Left renal pelvis (tissue), 4 donors: Measurements from ENCODE around the gene BIRC6. TPM values are rescaled to one million over a fixed set of nuclear protein-coding genes. Genes with fewer than 3 reads are reported as not detected.
A peak's percentile ranks its signal among the peaks of the same experiment; 100 is the strongest.
"Not testable (repeated sequence)": the region's sequence is repeated elsewhere in the genome, so short reads cannot be mapped to it uniquely, and the experiment has no call there.

Experiments used
- DNase-seq, 4 donors: peaks; one replicate each; pipeline ENCODE4 v3.0.0-alpha.2; 2013; ENCODE audit warnings: low read depth in 4 of 4, low spot score in 3 of 4
- polyA plus RNA-seq, 4 donors: library from polyadenylated mRNA; unstranded; fragments of 120-200 nt; gene quantifications; one replicate each; pipeline ENCODE4 v1.2.1, GENCODE V29; 2013; ENCODE audit not compliant: insufficient read length in 4 of 4

The BIRC6 gene, protein sequence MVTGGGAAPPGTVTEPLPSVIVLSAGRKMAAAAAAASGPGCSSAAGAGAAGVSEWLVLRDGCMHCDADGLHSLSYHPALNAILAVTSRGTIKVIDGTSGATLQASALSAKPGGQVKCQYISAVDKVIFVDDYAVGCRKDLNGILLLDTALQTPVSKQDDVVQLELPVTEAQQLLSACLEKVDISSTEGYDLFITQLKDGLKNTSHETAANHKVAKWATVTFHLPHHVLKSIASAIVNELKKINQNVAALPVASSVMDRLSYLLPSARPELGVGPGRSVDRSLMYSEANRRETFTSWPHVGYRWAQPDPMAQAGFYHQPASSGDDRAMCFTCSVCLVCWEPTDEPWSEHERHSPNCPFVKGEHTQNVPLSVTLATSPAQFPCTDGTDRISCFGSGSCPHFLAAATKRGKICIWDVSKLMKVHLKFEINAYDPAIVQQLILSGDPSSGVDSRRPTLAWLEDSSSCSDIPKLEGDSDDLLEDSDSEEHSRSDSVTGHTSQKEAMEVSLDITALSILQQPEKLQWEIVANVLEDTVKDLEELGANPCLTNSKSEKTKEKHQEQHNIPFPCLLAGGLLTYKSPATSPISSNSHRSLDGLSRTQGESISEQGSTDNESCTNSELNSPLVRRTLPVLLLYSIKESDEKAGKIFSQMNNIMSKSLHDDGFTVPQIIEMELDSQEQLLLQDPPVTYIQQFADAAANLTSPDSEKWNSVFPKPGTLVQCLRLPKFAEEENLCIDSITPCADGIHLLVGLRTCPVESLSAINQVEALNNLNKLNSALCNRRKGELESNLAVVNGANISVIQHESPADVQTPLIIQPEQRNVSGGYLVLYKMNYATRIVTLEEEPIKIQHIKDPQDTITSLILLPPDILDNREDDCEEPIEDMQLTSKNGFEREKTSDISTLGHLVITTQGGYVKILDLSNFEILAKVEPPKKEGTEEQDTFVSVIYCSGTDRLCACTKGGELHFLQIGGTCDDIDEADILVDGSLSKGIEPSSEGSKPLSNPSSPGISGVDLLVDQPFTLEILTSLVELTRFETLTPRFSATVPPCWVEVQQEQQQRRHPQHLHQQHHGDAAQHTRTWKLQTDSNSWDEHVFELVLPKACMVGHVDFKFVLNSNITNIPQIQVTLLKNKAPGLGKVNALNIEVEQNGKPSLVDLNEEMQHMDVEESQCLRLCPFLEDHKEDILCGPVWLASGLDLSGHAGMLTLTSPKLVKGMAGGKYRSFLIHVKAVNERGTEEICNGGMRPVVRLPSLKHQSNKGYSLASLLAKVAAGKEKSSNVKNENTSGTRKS (N-terminal part only)
- polyA plus RNA-seq = 10 to 100 TPM; 58.5 to 78.3 (median 76.6) TPM

DNA sequence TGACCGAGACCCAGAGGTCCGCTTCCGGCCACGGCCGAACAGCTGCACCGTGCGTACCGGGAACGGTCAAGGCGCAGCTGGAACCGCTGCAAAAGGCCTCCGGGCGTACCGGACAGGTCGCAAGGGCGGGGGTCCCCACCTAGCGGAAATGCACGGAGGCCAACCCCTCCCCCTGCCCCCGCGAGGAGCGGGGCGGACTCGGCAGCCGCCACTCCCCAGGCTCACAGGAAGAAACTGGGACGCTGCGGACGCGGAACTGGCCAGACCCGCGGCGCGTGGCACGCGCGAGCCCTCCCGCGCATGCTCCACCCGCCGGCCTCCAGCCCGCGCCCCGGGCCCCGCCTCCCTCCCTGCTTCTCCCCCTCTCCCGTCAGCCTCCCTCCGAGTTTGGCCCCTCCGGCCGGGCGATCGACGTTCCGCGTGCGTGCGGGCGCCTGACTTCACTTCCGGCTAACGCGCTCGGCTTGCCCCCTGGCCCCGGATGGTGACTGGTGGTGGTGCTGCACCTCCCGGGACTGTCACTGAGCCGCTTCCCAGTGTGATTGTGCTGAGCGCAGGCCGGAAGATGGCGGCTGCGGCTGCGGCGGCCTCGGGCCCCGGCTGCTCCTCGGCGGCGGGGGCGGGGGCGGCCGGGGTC is at the start of gene BIRC6:
Gene BIRC6 (plus strand): TSS at position 343 of the 637 bp plus-strand sequence. CDS start 139 bp downstream, at position 482.
- peak; percentile 83 to 92 (median 91) for DNase-seq

DNA sequence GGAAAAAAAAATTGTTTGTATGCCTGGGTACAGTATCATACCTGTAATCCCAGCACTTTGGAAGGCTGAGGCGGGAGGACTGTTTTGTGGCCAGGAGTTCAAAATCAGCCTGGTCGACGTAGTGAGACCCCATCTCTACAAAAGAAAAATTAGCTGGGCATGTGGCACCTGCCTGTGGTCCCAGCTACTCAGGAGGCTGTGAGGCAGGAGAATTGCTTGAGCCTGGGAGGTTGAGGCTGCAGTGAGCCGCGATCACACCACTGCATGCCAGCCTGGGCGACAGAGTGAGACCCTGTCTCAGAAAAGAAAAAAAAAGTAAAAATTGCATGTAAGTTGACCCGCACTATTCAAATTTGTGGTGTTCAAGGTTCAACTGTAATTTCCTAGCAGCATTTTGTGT is 46.2 kb upstream of the BIRC6 start:
- DNase-seq = no peak

DNA sequence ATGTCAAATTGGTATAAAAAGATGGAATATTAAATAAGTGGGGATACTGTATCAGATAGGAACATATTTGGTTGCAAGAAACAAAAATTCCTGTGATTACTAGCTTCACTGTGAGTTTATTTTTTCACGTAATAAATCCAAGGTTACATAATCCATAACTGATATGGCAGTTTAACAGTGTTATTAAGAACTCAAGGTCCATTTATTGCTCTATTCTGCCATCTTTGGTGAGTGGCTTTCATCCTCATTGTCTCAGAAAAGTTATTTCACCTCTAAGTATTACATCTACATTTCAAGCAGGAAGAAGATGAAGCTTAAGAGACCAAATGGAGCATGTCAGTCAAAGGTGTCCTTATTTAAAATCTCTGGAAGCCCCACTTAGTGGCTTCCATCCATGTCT is 41.9 kb upstream of the BIRC6 start:
- no peak for DNase-seq

DNA sequence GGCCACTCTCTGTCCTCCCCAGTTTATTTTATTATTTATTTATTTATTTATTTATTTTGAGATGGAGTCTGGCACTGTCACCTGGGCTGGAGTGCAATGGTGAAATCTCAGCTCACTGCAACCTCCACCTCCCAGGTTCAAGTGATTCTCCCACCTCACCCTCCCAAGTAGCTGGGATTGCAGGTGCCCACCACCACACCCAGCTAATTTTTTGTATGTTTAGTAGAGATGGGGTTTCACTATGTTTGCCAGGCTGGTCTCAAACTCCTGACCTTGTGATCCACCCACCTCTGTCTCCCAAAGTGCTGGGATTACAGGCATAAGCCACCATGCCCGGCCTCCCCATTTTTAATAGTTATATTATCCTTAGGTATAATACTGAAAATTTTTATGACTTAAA is 28.1 kb upstream of the BIRC6 start:
- not testable (repeated sequence) for DNase-seq

DNA sequence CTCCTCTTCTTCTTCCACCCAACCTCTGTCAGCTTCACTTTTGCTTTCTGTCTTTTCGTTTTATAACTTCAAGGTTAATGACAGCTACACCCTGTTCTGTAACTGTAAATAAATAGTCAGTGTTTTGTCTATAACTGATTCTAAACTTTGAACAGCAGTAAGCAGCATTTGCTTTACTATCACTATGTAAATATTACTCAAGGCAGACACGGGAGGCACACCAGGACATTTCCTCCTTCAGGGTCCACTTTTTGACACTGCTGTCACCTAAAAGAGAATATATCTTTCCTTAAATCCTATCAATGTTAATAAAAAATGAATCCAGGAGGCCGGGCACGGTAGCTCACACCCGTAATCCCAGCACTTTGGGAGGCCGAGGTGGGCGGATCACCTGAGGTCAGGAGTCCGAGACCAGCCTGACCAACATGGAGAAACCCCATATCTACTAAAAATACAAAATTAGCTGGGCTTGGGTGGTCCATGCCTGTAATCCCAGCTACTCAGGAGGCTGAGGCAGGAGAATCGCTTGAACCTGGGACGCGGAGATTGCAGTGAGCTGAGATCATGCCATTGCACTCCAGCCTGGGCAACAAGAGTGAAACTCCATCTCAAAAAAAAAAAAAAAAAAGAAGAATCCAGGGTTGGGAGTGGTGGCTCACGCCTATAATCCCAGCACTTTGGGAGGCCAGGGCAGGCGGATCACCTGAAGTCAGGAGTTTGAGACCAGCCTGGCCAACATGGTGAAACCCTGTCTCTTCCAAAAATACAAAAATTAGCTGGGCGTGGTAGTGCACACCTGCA is 27.4 kb upstream of the BIRC6 start:
- not testable (repeated sequence) for DNase-seq

DNA sequence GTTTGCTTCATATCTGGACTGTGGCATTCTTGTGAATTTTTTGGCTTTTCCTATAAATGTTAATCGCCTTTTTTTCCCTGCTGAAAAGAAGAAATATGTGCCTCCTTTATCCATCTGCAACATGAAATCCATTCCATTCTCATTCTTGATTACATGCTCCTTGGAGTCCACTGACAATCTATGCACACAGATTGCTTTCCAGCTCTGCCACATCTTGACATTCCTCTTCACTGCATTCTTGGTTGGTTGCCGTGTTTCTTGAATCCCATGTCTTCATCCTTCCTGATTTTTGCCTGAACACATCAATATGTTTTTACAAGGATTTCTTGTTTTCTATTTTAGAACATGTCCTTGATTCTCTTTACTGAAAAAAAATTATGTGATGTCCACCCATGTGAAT is 26.7 kb upstream of the BIRC6 start:
- DNase-seq = no peak

DNA sequence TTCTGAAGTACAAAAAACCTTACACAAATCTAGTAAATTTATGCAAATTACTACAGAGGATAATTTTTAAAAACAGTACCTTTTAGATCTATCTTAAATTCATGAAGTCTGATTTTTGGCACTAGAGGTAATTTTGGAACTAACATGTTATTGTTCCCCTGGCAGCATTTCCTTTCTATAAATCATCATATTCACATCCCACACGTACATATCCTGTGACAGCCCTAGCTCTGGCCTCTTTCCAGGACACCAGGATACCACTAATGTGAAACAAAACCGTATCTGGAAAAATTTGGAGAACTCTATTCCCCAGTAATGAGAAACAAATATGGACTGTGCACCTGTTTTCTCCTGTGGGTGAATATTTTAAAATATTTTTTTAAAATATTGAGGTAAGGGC is 14.0 kb upstream of the BIRC6 start:
- DNase-seq = no peak

DNA sequence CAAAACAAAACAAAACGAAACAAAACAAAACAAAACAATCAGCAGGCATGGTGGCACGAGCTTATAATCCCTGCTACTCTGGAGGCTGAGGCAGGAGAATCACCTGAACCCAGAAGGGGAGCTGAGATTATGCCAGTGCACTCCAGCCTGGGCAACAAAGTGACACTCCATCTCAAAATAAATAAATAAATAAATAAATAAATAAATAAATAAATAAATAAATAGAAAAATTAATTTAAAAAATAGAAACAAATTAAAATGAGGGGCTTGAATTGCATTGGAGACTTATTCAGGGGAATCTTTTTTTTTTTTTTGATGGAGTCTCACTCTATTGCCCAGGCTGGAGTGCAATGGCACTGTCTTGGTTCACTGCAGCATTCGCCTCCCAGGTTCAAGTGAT is 6.0 kb upstream of the BIRC6 start:
- not testable (repeated sequence) for DNase-seq

DNA sequence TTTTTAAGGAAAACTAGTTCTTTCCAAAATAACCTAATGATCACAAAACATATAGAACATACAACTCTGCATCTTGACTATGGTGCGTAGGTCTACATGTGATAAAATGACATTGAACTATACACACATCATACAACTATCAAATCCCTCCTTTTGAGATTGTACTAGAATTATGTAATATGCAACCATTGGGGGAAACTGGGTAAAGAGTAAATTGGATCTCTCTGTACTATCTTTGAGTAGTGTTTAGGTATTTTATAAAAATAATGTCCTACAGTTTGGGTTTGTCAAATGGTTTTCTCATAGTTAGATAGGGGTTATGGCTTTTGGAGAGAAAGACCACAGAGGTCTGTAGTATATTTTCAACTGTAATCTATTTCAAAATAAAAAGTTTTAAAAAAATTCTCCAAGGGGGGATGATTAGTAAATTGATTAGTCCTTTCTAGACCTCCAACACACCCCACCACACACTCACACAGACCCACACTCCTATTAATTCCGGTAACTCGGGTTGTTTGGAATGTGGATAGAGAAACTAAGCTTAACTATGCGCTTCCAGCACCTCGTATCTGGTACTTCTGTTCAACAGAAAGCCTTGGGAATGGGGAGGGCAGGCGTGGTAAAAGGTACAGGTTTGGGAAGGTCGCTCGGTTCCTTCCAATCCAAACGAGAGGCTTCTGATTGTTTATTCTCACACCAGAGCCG is 695 bp upstream of the BIRC6 start:
- DNase-seq = peak in 1 of 4 donors; percentile 20

DNA sequence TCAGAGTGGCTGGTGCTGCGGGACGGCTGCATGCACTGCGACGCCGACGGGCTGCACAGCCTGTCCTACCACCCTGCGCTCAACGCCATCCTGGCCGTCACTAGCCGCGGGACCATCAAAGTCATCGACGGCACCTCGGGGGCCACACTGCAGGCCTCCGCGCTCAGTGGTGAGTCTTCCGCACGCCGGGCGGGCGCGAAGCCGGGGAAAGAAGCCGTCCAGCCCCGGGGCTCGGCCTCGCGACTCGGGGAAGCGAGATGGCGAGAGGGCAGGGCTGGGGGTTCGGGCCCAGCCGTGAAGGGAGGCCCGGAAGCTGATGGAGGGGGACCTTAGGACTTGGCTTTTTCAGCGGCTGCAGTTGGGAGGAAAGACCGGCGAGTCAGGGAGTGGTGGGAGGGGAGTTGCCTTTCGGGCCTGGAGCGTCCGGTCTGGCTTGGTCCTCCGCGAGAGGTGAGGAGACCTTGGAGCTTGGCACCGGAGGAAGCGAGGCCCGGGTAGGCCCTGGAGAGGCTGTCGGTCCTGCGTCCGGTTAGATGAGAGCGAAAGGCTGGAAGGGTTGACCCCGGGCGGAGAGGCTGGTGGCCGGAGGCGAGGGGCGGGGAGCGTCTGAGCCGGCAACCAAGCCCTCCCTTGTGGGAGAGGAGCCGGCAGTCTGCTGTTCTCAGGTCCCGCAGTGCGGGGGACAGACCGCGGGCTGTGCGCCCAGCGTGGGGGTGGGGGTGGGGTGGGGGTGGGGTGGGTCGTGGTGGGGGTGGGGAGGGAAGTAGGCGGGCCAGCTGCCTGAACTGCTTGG is 691 bp downstream of the BIRC6 start:
- peak in 3 of 4 donors; percentile 16 to 53 (median 24) for DNase-seq

DNA sequence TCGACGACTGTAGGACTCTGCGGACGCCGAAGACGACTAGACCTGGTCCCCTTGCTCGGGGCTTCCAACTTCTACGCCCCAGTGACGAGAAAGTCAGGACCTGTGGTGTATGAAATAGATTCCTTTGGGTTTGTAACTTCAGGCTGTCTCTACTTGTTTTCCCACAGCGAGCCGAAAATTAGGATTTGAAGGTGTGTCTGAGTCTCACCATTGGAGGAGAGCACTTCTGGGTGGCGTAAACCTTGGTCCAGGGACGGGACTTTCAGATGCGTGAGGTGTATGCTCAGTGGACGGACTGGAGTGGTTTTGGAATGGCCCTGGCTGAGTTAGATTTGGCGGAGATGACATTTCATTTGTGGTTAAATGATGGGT is 1.3 kb downstream of the BIRC6 start:
- DNase-seq = peak in 1 of 4 donors; percentile 16

DNA sequence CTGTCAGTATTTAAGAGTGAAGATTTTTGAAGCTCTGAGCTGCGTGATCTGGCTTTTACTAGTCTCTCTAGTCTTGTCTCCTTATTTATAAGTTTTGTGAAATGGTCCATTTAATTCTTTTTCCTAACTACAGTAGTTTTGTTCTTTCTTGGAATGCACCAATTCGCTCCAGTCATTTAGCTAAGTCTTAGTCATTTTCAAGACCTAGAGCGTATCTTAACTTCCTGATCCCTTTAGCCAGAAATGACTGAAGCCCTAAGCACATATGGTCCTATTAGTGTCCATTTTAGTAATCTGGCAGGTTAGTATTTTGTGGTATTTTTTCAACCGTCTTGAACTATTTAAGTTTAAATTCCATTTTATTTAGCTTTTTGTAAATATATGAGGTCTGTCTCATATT is 3.6 kb downstream of the BIRC6 start:
- no peak for DNase-seq

DNA sequence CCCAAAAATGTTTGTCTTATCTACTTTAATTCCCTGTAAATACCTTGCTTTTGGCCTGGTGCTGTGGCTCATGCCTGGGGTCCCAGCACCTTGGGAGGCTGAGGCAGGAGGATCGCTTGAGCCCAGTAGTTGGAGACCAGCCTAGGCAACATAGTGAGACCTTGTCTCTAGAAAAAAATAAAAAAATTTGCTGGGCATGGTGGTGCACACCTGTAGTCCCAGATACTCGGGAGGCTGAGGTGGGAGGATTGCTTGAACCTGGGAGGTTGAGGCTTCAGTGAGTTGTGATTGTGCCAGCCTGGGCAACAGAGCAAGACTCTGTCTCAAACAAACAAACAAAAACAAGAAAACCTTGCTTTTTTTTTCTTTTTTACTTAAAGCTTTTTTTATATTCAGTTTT is 6.2 kb downstream of the BIRC6 start:
- DNase-seq = not testable (repeated sequence)

DNA sequence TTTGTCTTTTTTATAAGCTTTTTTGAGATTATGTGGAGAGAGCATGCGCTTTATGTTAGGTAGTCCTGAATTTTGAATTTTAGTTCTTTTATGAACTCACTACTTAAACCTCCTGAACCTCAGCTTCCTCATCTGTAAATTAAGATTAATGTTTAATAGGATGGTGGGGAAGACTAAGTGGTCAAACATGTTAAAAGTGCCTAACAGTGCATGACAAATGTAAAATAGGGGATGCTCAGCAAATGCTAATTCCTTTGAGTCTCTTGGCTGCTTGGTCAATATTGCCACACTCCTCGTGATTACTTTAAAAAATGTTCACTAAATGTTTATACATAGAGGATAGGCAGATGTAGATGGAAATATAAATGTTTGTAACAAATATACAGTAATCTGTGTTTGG is 6.8 kb downstream of the BIRC6 start:
- no peak for DNase-seq

DNA sequence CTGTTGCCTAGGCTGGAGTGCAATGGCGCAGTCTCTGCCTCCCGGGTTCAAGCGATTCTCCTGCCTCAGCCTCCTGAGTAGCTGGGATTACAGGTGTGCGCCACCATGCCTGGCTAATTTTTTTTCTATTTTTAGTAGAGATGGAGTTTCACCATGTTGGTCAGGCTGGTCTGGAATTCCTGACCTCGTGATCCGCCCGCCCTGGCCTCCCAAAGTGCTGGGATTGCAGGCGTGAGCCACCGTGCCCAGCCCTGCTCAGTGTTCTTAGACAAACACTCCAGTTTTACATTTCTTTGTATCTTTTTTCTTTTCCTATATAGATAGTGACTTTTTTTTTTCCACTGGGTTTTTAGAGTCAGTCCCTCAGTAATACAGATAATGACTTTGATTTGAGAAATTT is 7.5 kb downstream of the BIRC6 start:
- DNase-seq = not testable (repeated sequence)

DNA sequence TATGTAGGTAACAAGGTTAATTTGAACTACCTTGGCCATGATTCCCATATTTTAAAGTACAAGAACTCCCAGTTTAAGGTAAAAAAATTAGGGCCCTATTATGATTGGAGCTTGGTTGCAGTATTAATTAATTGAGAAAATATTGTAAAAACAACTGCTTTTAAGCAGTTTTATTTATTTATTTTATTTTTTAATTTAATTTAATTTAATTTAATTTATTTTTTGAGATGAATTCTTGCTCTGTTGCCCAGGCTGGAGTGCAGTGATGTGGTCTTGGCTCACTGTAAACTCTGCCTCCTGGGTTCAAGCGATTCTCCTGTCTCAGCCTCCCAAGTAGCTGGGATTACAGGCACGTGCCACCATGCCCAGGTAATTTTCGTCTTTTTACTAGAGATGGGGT is 8.9 kb downstream of the BIRC6 start:
- DNase-seq = not testable (repeated sequence)

DNA sequence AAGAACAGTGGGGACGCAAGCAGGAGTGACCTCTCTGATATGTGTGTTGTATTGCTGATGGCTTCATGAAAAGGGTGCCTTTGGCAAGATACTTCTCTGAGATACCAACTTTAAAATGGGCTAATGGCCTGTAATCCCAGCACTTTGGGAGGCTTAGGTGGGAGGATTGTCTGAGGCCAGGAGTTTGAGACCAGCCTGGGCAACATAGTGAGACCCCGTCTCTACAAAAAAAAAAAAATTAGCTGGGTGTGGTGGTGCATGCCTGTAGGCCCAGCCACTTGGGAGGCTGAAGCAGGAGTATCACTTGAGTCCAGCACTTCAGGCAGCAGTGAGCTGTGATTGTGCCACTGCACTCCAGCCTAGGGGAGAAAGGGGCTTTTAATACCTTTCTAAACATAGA is 9.8 kb downstream of the BIRC6 start:
- DNase-seq = no peak

DNA sequence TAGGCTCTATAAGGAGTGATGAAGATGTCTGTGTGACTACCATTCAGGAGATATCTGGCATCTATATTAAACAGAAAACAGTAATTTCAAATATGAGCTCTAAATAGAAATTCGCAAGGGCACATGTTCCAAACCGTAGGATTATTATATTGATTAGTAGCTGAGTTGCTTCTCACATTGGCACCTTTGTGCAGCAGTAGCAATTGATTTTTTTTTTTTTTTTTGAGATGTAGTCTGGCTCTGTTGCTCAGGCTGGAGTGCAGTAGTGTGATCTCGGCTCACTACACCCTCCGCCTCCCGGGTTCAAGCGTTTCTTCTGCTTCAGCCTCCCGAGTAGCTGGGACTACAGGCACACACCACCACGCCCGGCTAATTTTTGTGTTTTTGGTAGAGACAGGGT is 12.4 kb downstream of the BIRC6 start:
- DNase-seq = no peak
